Erythroblast (primary cell): ENCODE data around the gene CNPY4.

Source experiments
- GATA1 ChIP-seq: IDR thresholded peaks from 2 replicates; pipeline ENCODE4 v1.6.1; 2011; ENCODE audit warnings: low read depth, mild to moderate bottlenecking, control low read depth, low read length, moderate library complexity
- POLR2A ChIP-seq: IDR thresholded peaks from 2 replicates; pipeline ENCODE4 v1.6.1; 2011; ENCODE audit warnings: mild to moderate bottlenecking, low read length

DNA sequence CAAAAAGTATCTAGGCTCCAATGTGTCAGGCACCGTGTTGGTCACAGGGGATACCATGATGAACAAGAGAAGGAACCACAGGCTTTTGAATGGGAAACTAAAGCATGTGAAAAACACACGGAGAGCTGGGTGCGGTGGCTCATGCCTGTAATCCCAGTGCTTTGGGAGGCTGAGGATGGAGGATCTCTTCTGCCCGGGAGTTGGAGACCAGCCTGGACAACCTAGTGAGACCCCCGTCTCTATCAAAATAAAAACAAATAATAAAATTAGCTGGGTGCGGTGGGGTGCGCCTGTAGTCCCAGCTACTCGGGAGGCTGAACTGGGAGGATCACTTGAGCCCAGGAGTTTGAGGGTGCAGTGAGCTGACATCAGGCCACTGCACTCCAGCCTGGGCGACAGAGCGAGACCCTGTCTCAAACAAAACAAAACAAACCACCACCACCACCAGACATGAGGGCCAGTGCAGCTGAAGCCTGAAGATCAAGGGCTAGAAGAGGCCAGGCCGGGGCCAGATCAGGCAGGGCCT, 31.3 kb upstream of the CNPY4 start:
- no peak for TF ChIP-seq POLR2A
- no peak for TF ChIP-seq GATA1
